SK-N-DZ (cell line): ENCODE data around the gene TBX15.
"Not testable (repeated sequence)": the region's sequence is repeated elsewhere in the genome, so short reads cannot be mapped to it uniquely, and the experiment has no call there.

Source experiments
- DNase-seq: peaks from one replicate; pipeline ENCODE4 v3.0.0-alpha.2; 2015; ENCODE audit warnings: low spot score

TBX15 gene

DNA sequence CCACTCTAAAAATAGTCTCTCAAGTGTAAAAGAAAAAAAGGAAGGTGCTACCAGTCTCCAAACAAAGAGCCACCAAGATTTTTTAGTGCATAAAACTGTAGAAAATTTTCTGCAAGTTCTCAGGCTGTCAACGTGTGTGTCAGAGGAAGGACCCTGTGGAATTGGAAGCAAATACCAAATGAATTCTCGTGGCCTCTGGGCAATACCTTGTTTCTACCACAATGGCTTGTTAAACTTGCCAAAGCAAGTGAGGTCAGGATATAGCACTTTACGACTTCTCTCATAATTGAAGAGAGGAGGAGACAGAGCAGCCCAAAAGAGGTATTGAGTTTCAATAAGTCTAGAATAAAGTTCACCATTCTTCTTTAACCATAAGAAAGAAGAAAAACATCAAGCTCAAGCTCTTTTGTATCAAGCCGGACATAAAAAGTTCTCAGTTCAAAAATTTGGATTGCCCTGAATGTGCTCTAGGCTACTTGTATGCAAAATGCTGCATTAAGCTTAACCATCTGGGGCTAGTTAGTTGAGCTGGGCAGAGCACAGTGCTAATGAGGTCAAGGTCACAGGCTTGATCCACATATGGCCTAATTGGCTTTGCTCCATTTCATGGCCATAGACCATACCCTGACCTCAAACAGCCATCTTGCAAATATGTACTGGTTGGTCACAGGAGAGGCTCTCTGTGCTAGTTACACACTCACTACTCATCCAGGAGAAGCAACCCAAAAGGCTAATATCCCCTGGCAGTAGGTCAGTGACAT, 60.5 kb downstream of the TBX15 start:
- no peak for DNase-seq

DNA sequence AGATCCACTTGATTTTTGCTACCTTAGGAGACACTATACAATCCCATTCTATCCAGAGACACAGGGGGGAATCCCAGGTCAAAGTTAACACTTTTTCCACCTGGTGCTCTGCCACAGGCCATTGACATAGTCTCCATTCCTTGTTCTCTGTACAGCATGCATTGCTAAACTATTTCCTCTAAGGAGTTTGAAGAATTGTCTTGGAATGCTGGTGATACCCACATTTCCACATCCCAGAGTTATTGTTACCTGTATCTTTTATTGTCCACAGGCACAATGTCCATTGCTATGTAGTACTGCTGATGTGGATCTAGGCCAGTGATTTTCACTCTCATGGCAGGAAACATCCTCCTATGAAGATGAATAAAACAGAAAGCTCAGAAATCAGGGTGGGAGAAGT, 61.9 kb downstream of the TBX15 start:
- DNase-seq = no peak

DNA sequence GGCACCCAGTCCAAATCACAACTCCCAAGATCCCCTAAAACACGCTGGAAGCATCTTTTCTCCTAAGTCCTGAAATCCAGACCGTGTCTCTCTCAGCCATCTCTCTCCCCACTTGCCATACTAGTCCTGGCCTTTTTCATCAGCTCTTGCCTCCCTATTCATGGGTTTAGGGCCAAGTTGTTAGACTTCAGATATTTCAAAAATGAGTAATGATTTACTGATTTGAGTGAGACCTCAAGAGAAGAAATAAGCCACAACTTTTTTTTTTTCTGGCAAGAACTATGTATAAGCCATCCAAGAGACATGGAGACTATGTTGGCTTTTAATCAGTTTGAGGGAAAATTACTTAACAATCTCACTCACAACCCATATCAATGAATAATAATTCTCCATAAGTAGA, 62.5 kb downstream of the TBX15 start:
- DNase-seq = no peak

DNA sequence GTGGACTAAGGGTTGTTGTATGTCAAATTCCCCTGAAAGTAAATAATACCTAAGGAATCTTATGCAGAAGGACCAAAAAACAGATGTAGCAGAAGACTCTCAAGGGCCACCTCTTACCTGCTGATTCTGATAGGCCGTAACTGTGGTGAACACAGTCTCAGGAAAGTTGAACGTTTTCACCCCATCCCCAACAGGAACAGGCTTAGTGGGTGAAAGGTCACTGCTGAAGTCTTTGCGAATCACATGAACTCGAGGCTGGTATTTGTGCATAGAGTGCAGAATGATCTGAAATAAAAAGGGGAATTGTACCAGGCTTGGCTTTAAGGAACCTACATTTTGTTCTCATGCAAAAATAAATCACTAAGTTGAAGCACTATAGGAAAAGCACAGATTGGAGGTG, 64.8 kb downstream of the TBX15 start:
- DNase-seq = no peak

DNA sequence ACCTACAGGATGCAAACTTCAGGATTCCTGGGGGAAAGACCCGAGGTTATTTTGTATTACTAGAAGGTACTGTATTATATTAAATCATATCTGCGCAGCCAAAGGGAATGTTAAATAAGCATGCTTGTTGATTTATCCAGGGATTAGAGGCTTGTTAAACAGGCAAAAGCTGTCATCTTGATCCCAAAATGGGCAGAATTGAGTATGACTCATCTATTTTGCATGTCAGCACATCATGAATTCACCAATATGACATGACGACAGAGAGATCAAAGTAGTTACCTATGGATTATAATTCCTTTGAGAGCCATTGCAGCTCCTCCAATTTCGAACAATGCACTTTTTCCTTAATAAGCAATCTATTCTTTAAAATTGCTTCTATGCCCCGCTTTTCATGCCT, 66.1 kb downstream of the TBX15 start:
- DNase-seq = no peak

DNA sequence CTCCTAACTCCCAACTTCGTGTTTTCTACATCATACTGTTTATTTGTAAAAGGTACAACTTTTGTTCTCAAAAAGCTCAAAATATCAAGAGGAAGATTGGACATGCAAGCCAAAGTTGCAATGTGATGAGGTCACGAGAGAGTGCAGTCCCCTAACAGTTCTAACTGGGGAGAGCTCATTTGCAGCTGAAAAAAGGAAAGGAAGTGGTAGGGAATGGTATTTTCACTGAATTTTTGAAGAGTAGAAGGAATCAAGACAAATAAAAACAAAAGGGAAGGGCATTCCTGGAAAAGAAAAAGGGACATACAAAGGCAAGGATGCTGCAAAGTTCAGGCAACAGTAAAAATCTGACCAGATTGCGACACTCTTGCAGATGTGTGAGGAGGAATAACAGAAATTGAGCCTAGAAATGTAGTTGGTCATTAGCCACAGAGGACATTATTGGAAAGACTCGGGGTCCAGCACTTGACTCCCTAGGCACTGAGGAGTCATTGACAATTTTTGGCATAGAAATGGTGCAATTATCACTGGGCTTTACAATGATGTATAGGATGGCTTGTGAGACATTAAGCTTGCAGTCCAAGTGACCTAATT, 67.9 kb downstream of the TBX15 start:
- DNase-seq = no peak

DNA sequence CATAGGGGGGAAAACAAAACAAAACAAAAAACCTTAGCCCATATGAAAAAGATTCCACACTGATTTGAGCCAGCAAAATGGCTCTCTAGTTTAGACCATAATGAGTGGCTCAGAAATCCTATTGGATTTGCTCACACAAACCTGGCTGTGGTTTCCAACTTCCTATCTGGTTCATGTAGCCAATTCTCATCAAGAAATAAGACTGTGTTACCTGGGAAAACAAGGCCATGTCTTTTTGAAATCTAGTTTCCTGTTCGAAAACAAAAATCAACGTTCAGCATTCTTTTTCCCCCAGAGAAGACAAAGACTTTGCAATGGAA, 69.2 kb downstream of the TBX15 start:
- no peak for DNase-seq

DNA sequence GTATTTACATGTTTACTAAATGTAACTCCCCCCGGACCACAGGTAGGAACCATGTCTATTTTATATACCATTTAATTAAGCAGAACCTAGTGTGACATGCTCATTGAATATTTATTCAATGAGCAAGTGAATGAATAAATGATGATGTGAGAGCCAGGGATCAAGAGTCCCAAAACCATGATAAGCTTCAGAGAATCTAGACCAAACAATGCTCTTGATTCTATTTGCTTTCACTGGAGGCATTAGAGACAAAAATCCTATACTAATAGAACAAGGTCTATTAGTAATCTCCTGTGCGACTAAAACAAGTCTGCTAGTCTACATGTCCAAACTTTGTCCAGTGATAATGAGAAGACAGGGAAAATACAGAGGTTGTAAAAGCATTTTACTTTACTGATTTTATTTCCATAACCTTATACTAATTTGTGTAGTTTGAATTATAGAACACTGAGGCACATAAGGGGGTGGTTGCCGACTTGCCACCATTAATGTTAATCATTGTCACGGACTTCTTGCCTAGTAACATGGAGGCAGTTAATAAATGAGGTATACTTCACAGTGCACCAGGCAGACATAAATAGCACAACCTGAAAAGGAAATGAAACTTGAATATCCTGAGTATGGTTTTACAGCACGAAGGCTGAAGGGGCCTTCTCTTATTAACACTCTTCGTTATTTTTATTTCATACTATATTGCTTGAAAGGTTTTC, 69.8 kb downstream of the TBX15 start:
- DNase-seq = no peak

DNA sequence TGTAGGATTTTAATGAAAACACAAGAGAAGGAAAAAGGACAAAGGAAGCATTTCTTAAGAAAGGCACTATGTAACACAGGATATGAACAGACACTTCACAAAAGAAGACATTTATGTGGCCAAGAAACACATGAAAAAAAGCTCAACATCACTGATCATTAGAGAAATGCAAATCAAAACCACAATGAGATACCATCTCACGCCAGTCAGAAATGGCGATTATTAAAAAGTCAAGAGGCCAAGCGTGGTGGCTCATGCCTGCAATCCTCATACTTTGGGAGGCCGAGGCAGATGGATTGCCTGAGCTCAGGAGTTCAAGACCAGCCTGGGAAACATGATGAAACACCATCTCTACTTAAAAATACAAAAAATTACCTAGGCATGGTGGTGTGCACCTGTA, 71.8 kb downstream of the TBX15 start:
- not testable (repeated sequence) for DNase-seq

DNA sequence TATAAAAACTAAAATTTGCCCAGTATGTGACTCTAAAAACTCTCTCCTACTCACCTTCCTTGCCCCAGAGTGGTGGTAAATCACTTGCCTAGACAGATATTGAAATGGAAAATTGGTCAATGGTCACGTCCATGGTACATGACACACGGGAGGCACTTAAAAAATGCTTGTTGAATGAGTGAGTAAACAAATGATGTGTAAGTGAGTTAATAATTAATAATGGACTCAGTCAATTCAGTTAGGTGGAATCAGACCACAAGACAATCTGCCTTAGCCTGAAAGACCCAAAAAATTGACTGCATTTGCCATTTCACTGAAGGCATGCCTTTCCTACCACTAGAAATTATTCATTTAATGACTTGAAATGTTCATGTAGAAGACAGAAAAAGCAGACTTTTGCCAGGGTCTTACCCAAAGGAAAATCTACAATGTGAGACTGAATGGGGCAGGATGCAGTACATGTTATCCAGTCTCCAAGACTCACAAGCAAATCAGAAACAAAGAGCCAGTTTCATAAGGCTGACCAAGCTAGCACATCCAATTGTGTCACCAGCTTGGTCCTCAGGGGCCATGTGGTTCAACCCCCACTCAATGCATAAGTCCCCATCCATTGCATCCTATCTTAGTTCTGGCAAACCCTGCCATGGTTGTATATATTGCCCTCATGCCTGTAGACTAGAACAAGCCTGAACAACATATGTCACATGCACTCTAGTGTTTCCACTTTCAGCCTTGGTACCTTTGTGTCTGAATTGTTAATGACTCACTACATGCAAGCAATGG, 73.6 kb downstream of the TBX15 start:
- no peak for DNase-seq

DNA sequence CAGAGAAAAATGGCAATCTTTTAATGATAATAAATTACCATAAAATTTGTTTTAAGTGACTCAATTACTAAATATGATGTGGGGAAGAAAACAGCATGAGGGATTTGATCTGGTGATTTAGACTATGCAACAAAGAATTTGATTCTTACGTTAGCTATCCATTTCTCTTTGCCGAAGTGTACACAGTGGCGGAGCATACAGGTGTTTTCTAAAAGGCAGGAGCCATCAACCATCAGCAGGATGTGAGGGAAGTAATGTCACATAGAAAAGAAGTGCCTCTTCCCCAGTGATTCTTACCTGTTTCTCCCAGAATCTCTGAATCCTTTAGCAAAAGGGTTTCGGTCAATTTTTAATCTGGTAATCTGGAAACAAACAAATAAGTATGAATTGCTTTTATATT, 74.3 kb downstream of the TBX15 start:
- no peak for DNase-seq

DNA sequence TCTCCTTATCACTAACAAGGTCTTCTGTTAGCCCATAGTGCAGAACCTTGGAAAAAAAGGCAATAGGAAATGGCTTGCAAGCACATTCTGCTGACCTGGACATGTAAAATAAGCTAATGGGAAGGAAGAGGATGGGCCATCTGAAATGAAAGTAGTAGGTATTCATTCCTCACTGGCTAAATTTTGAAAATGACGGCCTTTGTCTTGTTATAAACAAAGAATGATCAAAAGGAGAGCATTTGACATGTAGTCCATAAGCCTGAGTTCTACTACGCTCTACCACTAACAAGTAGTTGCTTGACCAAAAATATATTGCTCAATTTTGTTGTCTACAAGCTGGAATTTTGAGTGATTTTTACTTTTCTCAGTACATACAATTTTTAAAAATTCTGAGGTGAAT, 75.6 kb downstream of the TBX15 start:
- DNase-seq = no peak

DNA sequence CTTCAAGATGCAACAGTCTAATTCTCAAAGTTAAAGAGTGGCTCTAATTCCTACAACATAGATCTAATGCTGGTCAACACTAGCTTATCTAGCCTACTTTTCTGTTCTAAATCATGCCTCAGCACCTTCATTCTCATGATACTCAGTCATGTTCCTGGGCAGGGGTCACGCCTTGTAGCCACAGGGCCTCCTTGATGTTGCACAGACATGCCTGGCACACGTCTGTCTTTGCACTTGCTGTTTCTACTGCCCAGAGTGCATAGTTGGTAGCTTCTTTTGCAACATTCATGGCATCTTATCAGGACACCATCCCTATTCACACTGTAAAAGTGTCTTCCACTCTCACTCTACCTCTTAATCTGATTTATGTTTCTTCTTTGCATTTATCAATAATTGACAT, 76.6 kb downstream of the TBX15 start:
- no peak for DNase-seq

DNA sequence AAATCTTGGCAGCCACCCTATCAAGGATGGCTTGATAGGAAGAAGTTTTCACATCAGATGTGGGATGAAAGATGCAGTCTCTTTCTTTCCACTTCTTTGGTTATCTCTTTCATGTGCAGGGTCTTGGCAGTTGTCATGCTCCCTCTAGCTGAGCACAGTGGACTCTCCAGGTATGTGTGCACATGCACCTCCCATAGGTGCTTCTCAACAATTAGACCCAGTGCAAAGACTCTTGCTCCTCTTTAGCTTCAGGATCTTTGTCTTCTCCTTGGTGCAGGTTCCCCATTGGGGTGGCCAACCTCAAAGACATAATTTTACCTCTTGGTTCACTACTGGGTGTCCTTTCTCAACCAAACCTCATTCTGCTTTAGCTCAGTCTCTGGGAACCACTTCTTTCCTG, 80.7 kb downstream of the TBX15 start:
- no peak for DNase-seq

DNA sequence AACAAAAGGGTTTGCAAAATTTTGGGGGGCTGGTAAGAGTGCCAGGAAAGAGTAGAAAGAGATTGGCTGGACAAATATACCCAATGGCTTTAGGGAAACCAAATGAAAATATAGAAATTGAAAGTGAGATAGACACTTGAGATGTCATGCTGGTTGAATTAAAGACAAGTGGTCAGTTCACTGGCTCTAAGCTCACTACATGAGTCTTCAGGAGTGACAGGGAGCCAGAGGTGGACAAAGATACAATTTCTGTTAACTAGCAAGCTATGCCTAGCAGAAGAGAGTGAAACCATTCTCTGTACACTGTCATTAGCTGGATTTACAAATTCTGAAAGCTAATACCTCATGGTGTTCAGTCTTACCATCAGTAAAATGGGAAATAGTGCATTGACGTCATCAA, 82.5 kb downstream of the TBX15 start:
- no peak for DNase-seq

DNA sequence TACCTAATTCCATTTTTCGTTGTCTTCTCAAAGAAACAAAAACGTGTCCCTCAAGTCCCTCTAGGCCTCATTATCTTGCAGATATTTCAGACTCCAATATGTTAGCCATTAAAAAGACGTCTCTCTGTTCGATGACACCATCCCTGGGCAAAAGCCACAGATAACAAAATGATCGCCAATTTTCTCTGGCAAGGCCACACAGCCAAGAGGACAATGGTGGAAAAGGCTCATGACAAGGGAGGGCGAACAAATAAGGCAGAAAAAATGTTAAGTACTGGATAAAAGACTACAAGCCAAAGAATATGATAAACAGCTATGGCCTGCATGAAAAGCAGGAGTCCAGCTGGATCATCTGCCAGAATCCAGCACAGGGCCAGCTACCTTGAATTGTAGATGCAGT, 82.9 kb downstream of the TBX15 start:
- no peak for DNase-seq

DNA sequence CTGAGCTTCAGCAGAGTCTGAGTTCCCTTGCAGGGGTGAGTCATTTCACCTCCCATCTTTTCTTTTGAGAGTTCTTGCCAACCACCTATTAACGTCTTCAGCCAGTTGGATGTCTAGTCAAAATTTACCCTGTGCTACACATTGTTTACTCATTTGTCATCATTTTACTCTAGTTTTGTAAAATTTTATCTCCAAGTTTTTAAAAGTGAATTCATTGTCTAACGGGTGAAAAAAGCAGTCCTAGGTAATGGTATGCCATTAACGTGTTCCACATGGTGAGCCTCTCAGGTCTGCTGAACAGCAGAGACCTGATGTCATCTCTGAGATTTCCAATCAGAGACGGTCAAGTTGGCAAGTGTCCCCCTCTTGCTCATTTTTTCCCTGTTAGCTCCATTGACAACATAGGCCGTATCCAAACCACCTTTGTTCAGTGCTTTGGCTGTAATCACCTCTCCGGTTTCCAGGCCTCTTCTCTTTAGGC, 85.4 kb downstream of the TBX15 start:
- DNase-seq = no peak

DNA sequence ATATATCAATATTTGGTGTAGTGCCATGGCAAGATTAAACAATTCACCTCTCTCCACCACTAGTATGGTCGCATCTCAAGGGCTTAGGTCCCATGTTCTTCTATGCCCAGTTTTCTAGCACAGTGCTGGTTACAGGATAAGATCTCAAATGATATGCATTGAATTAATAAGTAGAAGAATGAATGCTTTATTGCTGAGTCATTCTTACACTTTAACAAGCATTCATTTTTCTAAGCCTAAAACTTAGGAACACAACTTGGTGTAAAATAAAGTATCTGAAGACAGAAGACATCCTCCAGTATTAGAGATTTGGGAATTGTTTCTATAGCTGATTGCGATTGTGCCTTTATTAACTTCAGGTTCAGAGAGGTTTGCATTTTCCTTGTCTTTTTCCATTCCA, 85.8 kb downstream of the TBX15 start:
- DNase-seq = no peak

DNA sequence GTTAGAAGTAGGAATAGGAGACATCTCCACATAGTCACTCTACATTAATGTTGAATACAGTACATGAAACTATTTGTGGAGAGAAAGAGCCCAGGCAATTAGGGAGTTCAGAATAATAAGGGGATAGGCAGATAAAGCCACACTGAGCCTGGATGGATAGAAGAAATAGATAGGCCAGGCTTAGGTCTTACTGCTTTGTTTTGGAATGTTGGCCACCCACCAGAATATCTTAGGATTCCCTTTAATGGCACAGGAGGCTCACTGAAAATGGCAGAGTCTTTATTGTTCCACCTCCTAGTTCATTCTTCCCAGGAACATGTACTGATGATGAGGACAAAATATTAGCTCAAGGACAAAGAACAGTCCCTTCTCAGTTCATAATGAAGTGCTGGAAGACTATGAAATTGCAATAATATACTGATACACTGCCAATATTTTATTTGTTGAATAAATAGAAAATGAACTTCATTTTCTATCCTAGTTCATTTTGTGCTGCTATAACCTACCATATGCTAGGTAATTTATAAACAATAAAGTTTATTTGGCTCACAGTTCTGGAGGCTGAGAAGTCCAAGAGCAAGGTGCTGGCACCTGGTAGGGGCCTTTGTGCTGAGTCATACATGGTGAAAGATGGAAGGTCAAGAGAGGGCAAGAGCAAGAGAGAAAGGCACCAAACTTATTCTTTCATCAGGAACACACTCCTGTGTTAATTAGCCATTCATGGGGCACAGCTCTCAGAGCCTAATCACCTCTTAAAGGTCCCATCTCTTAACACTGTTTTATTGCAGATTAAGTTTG, 87.3 kb downstream of the TBX15 start:
- DNase-seq = no peak

DNA sequence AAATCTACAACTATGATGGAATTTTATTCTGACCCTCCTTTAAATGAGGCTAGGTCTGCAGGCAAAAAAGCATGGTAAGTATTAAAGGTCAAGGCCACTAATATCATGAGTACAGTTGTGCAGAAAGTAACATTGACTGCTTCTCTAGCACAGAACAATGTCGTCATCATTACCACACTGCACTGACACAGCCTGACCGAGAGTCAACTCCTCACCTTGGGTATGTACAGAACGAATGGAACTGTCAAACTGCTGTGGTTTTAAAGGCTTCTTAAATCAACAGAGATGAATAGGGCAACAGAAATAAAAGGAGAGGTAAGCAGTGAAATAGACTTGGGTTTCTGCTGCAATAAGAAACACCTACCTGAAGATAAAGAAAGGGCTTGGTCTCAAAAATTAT, 88.8 kb downstream of the TBX15 start:
- DNase-seq = no peak

DNA sequence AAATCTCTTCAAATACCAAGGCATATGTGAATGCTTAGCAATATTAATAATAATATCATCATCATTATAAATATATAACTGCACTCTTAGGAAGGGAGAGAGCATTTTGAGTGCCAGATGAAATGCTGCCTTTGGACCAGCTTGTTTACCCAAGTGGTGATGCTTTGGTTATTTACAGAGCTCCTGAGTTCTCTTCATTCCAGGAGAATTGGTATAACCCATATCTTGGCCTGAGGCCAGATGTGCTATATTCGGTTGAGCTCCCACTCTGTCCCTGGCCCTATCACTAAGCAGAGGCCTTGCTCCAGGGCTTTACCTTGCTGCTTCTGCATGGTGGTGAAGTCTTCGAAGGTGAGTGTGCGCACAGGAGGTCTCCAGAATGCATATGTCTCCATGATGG, 89.4 kb downstream of the TBX15 start:
- DNase-seq = no peak

DNA sequence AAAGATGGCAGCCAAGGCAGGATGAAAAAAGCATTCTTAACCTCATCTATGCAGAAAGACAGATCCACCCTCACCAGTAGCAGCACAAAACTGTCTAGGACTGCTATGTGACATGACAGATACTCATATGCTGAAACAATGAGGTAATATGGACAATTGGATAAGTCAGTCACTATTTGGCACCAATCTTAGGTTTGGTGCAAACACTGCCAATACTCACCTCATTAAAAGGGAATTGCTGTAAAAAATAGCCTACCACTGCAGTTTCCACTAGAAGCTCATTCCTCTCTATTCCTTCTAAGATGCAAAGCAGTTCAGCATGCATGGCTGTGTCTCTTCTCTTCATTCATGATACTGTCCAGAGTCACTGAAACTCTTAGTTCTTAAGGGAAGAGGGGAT, 91.7 kb downstream of the TBX15 start:
- no peak for DNase-seq
